Inferior parietal cortex (tissue), 1 donor: ENCODE measurements around the gene DES.

Experiments used
- DNase-seq: peaks from one replicate; pipeline ENCODE4 v3.0.0-alpha.2; 2016; ENCODE audit errors: extremely low spot score

The DES gene

GRCh38 chr2:219419331-219420197, 1.4 kb downstream of the DES start:
- no peak for DNase-seq

- DNase-seq = no peak
Measured at GRCh38 chr2:219420687-219421086, 2.5 kb downstream of the DES start.

- no peak for DNase-seq
Measured at GRCh38 chr2:219421323-219421722, 3.1 kb downstream of the DES start.

- no peak for DNase-seq
Measured at GRCh38 chr2:219422952-219423534, 4.9 kb downstream of the DES start.

GRCh38 chr2:219423652-219424377, 5.6 kb downstream of the DES start:
- no peak for DNase-seq

- DNase-seq = no peak
Measured at GRCh38 chr2:219425238-219426067, 7.3 kb downstream of the DES start.

GRCh38 chr2:219426068-219426443, 7.9 kb downstream of the DES start:
- no peak for DNase-seq

GRCh38 chr2:219426534-219427136, 8.5 kb downstream of the DES start:
- no peak for DNase-seq

- no peak for DNase-seq
Measured at GRCh38 chr2:219428469-219428868, 10.3 kb downstream of the DES start.

- DNase-seq = no peak
Measured at GRCh38 chr2:219429958-219430606, 11.9 kb downstream of the DES start.

GRCh38 chr2:219430633-219431615, 12.7 kb downstream of the DES start:
- no peak for DNase-seq

GRCh38 chr2:219433666-219434467, 15.7 kb downstream of the DES start:
- no peak for DNase-seq

- no peak for DNase-seq
Measured at GRCh38 chr2:219434468-219434717, 16.2 kb downstream of the DES start.

- no peak for DNase-seq
Measured at GRCh38 chr2:219434718-219435525, 16.7 kb downstream of the DES start, which contains the start of gene SPEG. TSS of gene SPEG (plus strand) at chr2:219434843. CDS start at chr2:219434978, 135 bp downstream.

GRCh38 chr2:219435701-219436100, 17.5 kb downstream of the DES start:
- no peak for DNase-seq

- no peak for DNase-seq
Measured at GRCh38 chr2:219436491-219436890, 18.3 kb downstream of the DES start.

GRCh38 chr2:219437141-219437540, 19.0 kb downstream of the DES start:
- no peak for DNase-seq

GRCh38 chr2:219437690-219438206, 19.6 kb downstream of the DES start:
- no peak for DNase-seq
